Suprapubic skin (tissue), 4 donors: ENCODE measurements around the gene UBE2D1.

Source experiments
- EP300 ChIP-seq: sonication (generic); formaldehyde crosslinking; IDR thresholded peaks from one replicate; pipeline ENCODE4 v1.6.1; 2017; ENCODE audit warnings: antibody characterized with exemption
- POLR2A ChIP-seq, 2 donors: fragments of 450-650 bp; IDR thresholded peaks; one replicate each; pipeline ENCODE4 v1.6.1; 2017; ENCODE audit warnings: antibody characterized with exemption in 2 of 2, mild to moderate bottlenecking in 2 of 2, moderate library complexity in 2 of 2
- POLR2AphosphoS5 ChIP-seq, 3 donors: sonication (generic); formaldehyde crosslinking; IDR thresholded peaks; one replicate each; pipeline ENCODE4 v1.6.1; 2017; ENCODE audit warnings: antibody characterized with exemption in 3 of 3
- TF ChIP-seq, protein P1 (sequence below), 2 donors: fragments of 200-600 bp in 1 of 2; fragments of 450-650 bp in 1 of 2; sonication (generic) in 1 of 2; IDR thresholded peaks; one replicate each; pipeline ENCODE4 v1.5.1; 2016 to 2019; ENCODE audit warnings: antibody characterized with exemption in 2 of 2, mild to moderate bottlenecking in 1 of 2, moderate library complexity in 1 of 2

DNA sequence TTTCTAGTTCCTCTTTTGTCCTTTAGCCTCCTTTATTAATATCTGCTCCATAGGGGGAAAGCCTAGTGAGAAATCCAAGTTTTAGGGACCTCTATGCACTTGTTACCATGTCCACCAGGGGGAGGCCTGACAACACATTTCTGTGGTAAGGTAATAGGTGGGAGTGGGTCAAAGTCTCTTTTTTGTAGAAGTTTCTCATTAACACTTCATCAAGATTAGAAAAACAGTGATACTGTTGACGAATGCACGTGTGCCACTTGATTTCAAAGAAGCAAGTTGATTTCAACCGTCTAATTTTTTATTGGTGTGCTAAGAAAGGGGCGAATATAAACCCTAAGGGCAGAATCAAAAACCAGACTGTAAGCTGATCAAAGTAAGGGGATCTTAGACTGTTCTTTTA lies 35.2 kb upstream of the UBE2D1 start:
- TF ChIP-seq EP300 = no peak
- TF ChIP-seq, protein P1, sequence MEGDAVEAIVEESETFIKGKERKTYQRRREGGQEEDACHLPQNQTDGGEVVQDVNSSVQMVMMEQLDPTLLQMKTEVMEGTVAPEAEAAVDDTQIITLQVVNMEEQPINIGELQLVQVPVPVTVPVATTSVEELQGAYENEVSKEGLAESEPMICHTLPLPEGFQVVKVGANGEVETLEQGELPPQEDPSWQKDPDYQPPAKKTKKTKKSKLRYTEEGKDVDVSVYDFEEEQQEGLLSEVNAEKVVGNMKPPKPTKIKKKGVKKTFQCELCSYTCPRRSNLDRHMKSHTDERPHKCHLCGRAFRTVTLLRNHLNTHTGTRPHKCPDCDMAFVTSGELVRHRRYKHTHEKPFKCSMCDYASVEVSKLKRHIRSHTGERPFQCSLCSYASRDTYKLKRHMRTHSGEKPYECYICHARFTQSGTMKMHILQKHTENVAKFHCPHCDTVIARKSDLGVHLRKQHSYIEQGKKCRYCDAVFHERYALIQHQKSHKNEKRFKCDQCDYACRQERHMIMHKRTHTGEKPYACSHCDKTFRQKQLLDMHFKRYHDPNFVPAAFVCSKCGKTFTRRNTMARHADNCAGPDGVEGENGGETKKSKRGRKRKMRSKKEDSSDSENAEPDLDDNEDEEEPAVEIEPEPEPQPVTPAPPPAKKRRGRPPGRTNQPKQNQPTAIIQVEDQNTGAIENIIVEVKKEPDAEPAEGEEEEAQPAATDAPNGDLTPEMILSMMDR (IDR thresholded peaks at IDR 0.05) = peak; percentile 39 to 62
- TF ChIP-seq POLR2AphosphoS5 (IDR thresholded peaks at IDR 0.05) = no peak
- no peak for TF ChIP-seq POLR2A (IDR thresholded peaks at IDR 0.05)
